Stomach smooth muscle (tissue), 2 donors: ENCODE data around the gene MED12L.

Experiments
- H3K27ac ChIP-seq: one replicate; pipeline ENCODE4 v1.7.0; 2013; ENCODE audit warnings: mild to moderate bottlenecking, low read length, inconsistent platforms
- H3K27me3 ChIP-seq, 2 donors: one replicate each; pipeline ENCODE4 v1.7.0; 2013; ENCODE audit warnings: low read length in 2 of 2; ENCODE audit not compliant: insufficient read depth in 2 of 2, control insufficient read depth in 1 of 2
- H3K36me3 ChIP-seq, 2 donors: one replicate each; pipeline ENCODE4 v1.7.0; 2013; ENCODE audit warnings: low read length in 2 of 2; ENCODE audit not compliant: control insufficient read depth in 2 of 2, insufficient read depth in 2 of 2
- H3K4me1 ChIP-seq: one replicate; pipeline ENCODE4 v1.7.0; 2013; ENCODE audit warnings: low read length; ENCODE audit not compliant: control insufficient read depth, insufficient read depth
- H3K4me3 ChIP-seq, 2 donors: one replicate each; pipeline ENCODE4 v1.7.0; 2013; ENCODE audit warnings: low read length in 2 of 2
- H3K9ac ChIP-seq, 2 donors: one replicate each; pipeline ENCODE4 v1.7.0; 2013; ENCODE audit warnings: low read length in 2 of 2, mild to moderate bottlenecking in 1 of 2
- H3K9me3 ChIP-seq, 2 donors: one replicate each; pipeline ENCODE4 v1.7.0; 2013; ENCODE audit warnings: low read length in 2 of 2; ENCODE audit not compliant: control insufficient read depth in 2 of 2
- donor health status: healthy.
- donor health status: Pancreatic carcinoma.

Gene MED12L

GRCh38 chr3:151259664-151260063, 174.2 kb downstream of the MED12L start:
- Histone ChIP-seq H3K4me1 (peaks cover 9% of the 10 kb centered on the region), H3K9me3 (no peaks in the 10 kb centered on the region), H3K9ac (no peak overlapping the region), H3K27ac (peak overlapping the region; percentile 37), H3K4me3 (no peak overlapping the region), H3K36me3 (peaks cover 0 to 2% of the 10 kb centered on the region in 2 donors), H3K27me3 (no peaks in the 10 kb centered on the region)

- peaks cover 24% of the 10 kb centered on the region for H3K4me1 ChIP-seq
- H3K27ac ChIP-seq = no peak overlapping the region
- peaks cover 0 to 2% of the 10 kb centered on the region in 2 donors for H3K36me3 ChIP-seq
- H3K27me3 ChIP-seq = no peaks in the 10 kb centered on the region
- no peak overlapping the region for H3K9ac ChIP-seq
- no peaks in the 10 kb centered on the region for H3K9me3 ChIP-seq
- H3K4me3 ChIP-seq = no peak overlapping the region
Measured at GRCh38 chr3:151262871-151263525, 177.5 kb downstream of the MED12L start.

GRCh38 chr3:151264605-151265004, 179.1 kb downstream of the MED12L start:
- Histone ChIP-seq H3K9me3 (no peaks in the 10 kb centered on the region), H3K4me1 (peaks cover 24% of the 10 kb centered on the region), H3K27me3 (no peaks in the 10 kb centered on the region), H3K36me3 (peaks cover 0 to 2% of the 10 kb centered on the region in 2 donors), H3K27ac (peak overlapping the region; percentile 66), H3K9ac (peak overlapping the region in 1 of 2 donors; percentile 46), H3K4me3 (no peak overlapping the region)

- no peaks in the 10 kb centered on the region for H3K9me3 ChIP-seq
- no peak overlapping the region for H3K4me3 ChIP-seq
- peaks cover 0 to 2% of the 10 kb centered on the region in 2 donors for H3K36me3 ChIP-seq
- no peaks in the 10 kb centered on the region for H3K27me3 ChIP-seq
- H3K27ac ChIP-seq = peak overlapping the region; percentile 66
- H3K4me1 ChIP-seq = peaks cover 22% of the 10 kb centered on the region
- H3K9ac ChIP-seq = peak overlapping the region in 1 of 2 donors; percentile 46
Measured at GRCh38 chr3:151265166-151265565, 179.7 kb downstream of the MED12L start.

- no peaks in the 10 kb centered on the region for H3K36me3 ChIP-seq
- H3K9ac ChIP-seq = peak overlapping the region in 1 of 2 donors; percentile 46
- peaks cover 22% of the 10 kb centered on the region for H3K4me1 ChIP-seq
- H3K9me3 ChIP-seq = no peaks in the 10 kb centered on the region
- H3K27me3 ChIP-seq = no peaks in the 10 kb centered on the region
- H3K4me3 ChIP-seq = peak overlapping the region in 1 of 2 donors; percentile 10
- peak overlapping the region; percentile 66 for H3K27ac ChIP-seq
Measured at GRCh38 chr3:151265866-151266265, 180.4 kb downstream of the MED12L start.

GRCh38 chr3:151267066-151267465, 181.6 kb downstream of the MED12L start:
- H3K9me3 ChIP-seq = no peaks in the 10 kb centered on the region
- no peak overlapping the region for H3K4me3 ChIP-seq
- H3K36me3 ChIP-seq = no peaks in the 10 kb centered on the region
- no peaks in the 10 kb centered on the region for H3K27me3 ChIP-seq
- peak overlapping the region; percentile 66 for H3K27ac ChIP-seq
- H3K4me1 ChIP-seq = peaks cover 22% of the 10 kb centered on the region
- H3K9ac ChIP-seq = no peak overlapping the region

- no peaks in the 10 kb centered on the region for H3K9me3 ChIP-seq
- peaks cover 22% of the 10 kb centered on the region for H3K4me1 ChIP-seq
- H3K27me3 ChIP-seq = no peaks in the 10 kb centered on the region
- H3K36me3 ChIP-seq = no peaks in the 10 kb centered on the region
- no peak overlapping the region for H3K9ac ChIP-seq
- H3K27ac ChIP-seq = no peak overlapping the region
- no peak overlapping the region for H3K4me3 ChIP-seq
Measured at GRCh38 chr3:151268267-151269235, 183.1 kb downstream of the MED12L start.

GRCh38 chr3:151269631-151270030, 184.2 kb downstream of the MED12L start:
- Histone ChIP-seq H3K9ac (no peak overlapping the region), H3K27me3 (no peaks in the 10 kb centered on the region), H3K36me3 (no peaks in the 10 kb centered on the region), H3K27ac (no peak overlapping the region), H3K4me3 (peak overlapping the region in 1 of 2 donors; percentile 2), H3K9me3 (no peaks in the 10 kb centered on the region), H3K4me1 (peaks cover 20% of the 10 kb centered on the region)

GRCh38 chr3:151275091-151275490, 189.6 kb downstream of the MED12L start:
- Histone ChIP-seq H3K36me3 (no peaks in the 10 kb centered on the region), H3K27me3 (no peaks in the 10 kb centered on the region), H3K9me3 (no peaks in the 10 kb centered on the region), H3K4me3 (no peak overlapping the region), H3K27ac (no peak overlapping the region), H3K4me1 (no peaks in the 10 kb centered on the region), H3K9ac (no peak overlapping the region)

- Histone ChIP-seq H3K27ac (no peak overlapping the region), H3K4me3 (peak overlapping the region in 1 of 2 donors; percentile 35), H3K9ac (no peak overlapping the region)
Measured at GRCh38 chr3:151276038-151276686, 190.7 kb downstream of the MED12L start.

More at GRCh38 chr3:151276038-151276686, 190.7 kb downstream of the MED12L start:
- H3K27me3 ChIP-seq = no peaks in the 10 kb centered on the region
- H3K9me3 ChIP-seq = no peaks in the 10 kb centered on the region
- no peaks in the 10 kb centered on the region for H3K4me1 ChIP-seq
- H3K36me3 ChIP-seq = no peaks in the 10 kb centered on the region
